GM11168 (cell line): ENCODE data around the gene TCHP.

ENCODE experiments used
- in situ Hi-C: fragments of 300-500 bp; cut with MboI; formaldehyde crosslinking; loops from one replicate; pipeline ENCODE4 v1.12.0; 2022; ENCODE audit warnings: low sequenced_read_pairs; ENCODE audit not compliant: unreplicated experiment

TCHP gene

GRCh38 chr12:109930028-109930800 lies 30.1 kb downstream of the TCHP start:
- in situ Hi-C loops: no loop called here

- in situ Hi-C loops: no loop called here
Observed at GRCh38 chr12:109931143-109931542, 31.1 kb downstream of the TCHP start.

DNA sequence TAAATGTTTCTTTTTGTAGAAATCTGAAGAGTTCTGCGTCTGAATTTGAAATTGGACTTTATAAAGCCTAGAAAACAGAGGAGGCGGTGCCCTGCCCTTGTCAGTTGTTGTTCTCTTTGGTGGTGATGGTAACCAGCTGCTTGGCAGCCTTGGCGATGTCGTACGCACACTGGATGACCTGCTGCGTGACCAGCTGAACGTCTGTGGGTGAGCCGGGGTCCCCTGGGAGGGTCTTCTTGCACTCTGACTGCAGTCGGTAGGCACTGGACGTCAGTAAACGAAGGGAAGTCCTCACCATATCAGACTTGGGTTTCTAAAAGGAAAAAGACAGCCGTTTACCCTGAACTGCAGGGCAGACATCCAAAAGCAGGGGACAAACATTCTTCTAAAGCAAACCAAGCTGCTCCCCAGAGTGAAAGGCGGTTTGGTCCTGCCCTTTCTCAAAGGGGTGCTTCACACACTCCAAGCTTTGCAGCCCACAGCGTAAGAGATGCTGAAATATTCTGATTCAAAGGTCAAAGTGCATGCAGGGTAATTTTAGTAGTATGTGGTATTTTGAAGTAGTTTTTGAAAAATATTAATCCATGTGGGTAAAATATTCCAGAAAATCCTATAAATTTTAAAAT lies 32.9 kb downstream of the TCHP start:
- in situ Hi-C loops: no loop called here

DNA sequence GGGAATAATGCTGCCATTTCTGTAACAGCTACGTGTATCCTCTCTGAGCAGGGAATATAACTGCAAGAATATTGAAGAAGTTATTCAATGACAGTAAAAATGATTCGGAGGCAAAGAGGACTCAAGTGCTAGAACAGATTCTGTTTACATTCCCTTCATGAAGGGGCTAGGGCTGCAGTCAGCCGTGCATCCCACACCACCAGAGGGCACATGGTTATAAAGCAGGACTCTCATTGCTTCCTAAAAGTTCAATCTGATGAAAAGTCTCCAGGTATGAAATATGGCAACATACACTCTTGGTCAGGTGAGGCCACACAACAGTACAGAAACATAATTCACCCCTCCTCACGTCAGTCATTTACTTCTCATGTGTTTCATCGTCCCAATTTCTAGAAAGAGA lies 34.0 kb downstream of the TCHP start:
- in situ Hi-C loops: no loop called here

DNA sequence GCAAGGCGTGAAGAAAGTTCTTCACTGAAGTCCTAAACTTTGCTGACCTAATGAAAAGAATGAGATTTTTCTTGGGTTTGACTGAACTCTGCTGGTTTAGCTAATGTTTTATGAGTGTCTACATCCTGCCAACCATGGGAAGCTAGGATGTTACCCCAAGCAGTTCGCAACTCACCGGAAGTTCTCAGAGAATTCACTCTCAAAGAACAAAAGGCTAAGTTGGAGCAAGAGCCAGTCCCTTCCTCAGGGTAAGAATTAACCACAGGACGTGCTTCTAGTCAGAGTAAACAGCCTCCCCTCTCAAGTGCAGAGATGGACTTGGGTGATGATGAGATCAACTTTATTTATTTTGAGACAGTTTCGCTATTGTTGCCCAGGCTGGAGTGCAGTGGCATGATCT lies 37.3 kb downstream of the TCHP start:
- in situ Hi-C loops: no loop called here

GRCh38 chr12:109938947-109939346 lies 38.9 kb downstream of the TCHP start:
- in situ Hi-C loops: no loop called here

- in situ Hi-C loops: no loop called here
Observed at GRCh38 chr12:109939504-109939903, 39.4 kb downstream of the TCHP start.

- in situ Hi-C loops: no loop called here
Observed at GRCh38 chr12:109940339-109940923, 40.4 kb downstream of the TCHP start.

- in situ Hi-C loops: no loop called here
Observed at GRCh38 chr12:109943811-109944210, 43.7 kb downstream of the TCHP start.

- in situ Hi-C loops: no loop called here
Observed at GRCh38 chr12:109944561-109945359, 44.7 kb downstream of the TCHP start.

- in situ Hi-C loops: no loop called here
Observed at GRCh38 chr12:109946505-109946904, 46.4 kb downstream of the TCHP start.

DNA sequence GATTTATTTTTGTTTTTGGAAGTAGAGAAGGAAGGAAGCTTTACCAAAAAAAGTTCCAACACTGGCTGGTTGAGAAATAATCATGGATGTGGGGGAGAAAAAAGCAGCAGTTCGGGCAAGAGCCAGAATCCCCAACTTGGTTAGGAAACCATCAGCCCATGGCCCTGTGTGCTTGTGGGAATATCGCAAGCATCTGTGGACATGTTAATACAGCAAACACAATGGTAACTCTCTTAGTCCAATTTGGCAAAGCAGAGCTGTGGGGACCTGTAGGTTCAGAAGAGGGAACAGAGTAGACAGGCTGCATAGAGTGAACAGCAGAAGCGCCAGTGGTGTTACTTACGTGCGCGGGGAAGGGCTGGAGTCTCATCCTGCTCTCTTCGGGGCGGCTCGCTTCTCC lies 46.8 kb downstream of the TCHP start:
- in situ Hi-C loops: no loop called here

DNA sequence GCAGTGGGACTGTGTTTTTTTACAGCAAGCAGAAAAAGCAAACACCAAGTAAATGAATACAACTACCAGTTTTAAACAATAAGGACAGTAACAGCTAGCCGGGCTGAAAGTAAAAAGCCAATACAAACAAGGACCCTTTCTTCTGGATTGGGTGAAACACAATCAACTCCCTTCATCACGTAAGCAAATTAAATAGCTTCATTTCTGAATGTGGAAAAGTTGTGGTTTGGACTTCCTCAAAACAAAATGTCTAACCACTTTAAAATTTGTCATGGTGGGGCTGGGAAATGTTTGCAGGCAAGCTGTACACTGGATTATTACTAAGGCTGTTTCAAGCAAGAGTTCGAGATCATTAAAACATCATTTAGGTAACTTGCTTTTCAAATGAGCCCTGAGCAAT lies 47.4 kb downstream of the TCHP start:
- in situ Hi-C loops: no loop called here

DNA sequence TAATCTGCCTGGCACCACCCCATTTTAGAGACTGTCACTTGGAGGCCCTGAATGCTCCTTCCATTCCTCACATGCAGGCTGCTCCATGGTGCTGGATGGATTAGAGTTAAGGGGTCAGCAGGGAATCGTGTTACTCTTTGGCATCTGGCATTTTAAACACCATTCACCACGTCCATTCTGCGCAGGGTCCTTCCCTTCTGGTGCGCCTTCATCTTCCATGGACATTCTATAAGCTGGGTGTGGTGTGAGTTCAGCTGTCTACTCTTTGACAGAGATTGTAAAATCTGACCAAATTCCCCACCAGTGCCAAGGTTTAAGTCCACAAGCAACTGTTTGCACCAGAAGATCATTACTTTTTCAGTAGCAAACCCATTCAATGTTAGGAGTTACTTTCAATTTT lies 48.3 kb downstream of the TCHP start:
- in situ Hi-C loops: no loop called here

DNA sequence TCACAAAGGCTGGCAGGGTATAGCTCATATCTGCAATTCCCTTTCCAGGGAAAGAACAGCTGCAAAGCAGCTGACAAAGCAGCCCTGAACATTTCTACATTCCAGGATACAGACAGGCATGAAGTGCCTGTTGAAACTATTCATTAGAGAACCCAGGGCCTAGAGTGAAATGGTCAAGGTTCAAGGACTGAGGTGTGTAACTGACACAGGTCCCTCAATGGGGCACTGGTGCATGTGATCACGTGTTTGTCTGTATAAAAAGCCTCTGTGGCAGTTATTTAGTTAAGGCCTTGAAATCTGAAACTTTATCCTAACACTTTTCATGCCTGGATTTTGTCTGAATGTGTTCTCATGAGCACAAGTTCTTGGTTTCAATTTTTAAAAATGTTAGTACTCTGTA lies 49.0 kb downstream of the TCHP start:
- in situ Hi-C loops: no loop called here

- in situ Hi-C loops: no loop called here
Observed at GRCh38 chr12:109950625-109951024, 50.6 kb downstream of the TCHP start.

- in situ Hi-C loops: no loop called here
Observed at GRCh38 chr12:109951136-109951535, 51.1 kb downstream of the TCHP start.

GRCh38 chr12:109951751-109952150 lies 51.7 kb downstream of the TCHP start:
- in situ Hi-C loops: no loop called here

DNA sequence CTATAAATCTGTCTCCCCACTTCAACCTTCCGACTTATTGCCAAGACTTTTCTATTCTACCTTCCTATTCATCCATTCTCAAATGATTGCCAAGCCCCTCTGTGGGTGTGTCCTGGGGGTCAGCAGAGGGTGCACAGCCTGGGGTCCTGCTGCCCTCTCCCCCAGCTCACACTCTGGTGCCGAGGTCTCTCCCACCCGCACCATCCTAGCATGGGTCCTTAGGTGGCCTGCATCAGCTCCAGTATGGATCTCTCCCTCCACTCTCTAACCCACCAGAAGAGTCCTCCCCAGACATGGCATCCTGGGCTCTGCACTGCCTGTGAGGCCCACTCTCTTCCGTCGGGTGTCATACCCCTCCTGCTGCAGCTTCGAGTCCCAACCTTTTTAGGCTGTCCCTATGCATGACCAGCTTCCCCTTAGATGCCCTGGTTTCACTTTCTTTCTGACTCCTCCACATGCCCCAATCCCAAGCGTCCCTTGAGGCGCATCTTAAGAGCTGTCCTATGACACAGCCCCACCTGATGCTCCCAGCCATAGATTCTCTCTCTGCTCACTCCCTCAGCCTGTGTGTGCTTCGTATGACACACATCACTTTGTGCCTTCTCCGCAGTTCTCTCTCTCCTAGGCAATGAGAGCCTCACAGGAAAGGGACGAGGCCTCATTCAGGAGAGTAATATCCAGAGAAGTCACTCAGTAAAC lies 52.2 kb downstream of the TCHP start:
- in situ Hi-C loops: no loop called here

DNA sequence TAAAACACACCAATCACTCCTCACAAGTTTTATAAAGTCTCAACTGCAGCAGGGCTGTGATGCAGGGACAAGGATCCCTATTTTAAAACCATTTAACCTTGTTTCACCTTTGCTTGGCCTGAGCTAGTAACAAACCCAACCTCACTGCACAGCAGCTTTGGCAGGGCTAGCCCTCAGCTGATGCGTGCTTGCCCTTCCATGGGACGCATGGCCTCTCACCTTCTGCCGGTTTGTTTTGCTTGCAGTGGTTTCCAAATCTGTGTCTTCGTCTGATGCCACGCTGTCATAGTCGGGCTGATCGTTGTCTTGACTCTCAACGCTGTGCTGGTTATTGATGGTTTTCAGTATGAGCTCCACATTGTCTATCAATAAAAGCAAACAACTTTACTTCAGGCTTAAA lies 52.8 kb downstream of the TCHP start:
- in situ Hi-C loops: no loop called here
